ENCODE measurements around the gene FER1L5. TPM values are rescaled to one million over a fixed set of nuclear protein-coding genes. Genes with fewer than 3 reads are reported as not detected.

The FER1L5 gene
- total and polyA plus RNA-seq, 2 donors (not counting 1 experiment from before 2014, with no cell fraction given), result not detected

GRCh38 chr2:96692094-96692971, 49.8 kb downstream of the FER1L5 start:
- H2AFZ ChIP-seq (ENCODE audit: insufficient read depth, low read depth, low read length, poor library complexity, severe bottlenecking), result no peak overlapping the region
- DNase-seq (no peak), ATAC-seq (ENCODE audit: low read depth) (no peak)
- 96% methylated on average over 14 of the region's 14 CpGs for WGBS (ENCODE audit: insufficient coverage)
- CTCF ChIA-PET, result no interaction called here
- Mint-ChIP-seq H3K27ac (no peak overlapping the region), H3K27me3 (no peaks in the 10 kb centered on the region), H3K4me1 (no peaks in the 10 kb centered on the region), H3K9me3 (ENCODE audit: insufficient read depth) (no peaks in the 10 kb centered on the region), H3K4me3 (no peak overlapping the region)
- H3K4me1 ChIP-seq (ENCODE audit: control insufficient read depth in 2 of 2, insufficient read depth in 2 of 2, low read length in 2 of 2), result no peaks in the 10 kb centered on the region
- no peaks in the 10 kb centered on the region for H3K36me3 ChIP-seq (replicated peaks in 1 of 2; ENCODE audit: control extremely low read depth in 1 of 2, control insufficient read depth in 1 of 2, extremely low read depth in 1 of 2, insufficient read depth in 2 of 2, low read length in 1 of 2)
- H3K9me3 ChIP-seq (ENCODE audit: control extremely low read depth in 1 of 3, control insufficient read depth in 2 of 3, insufficient read depth in 1 of 3, low read length in 2 of 3), result no peaks in the 10 kb centered on the region
- POLR2A ChIA-PET, result no interaction called here
- H4K20me1 ChIP-seq (ENCODE audit: control insufficient read depth, insufficient read depth, low read length, poor library complexity, severe bottlenecking), result no peaks in the 10 kb centered on the region
- no peak for TF ChIP-seq CTCF (IDR thresholded peaks at IDR 0.05)
- no peak for TF ChIP-seq EZH2 (IDR thresholded peaks at IDR 0.05; ENCODE audit: borderline replicate concordance, insufficient read depth, low read depth, low read length, poor library complexity, severe bottlenecking)
- no peaks in the 10 kb centered on the region for H3K27me3 ChIP-seq (replicated peaks in 1 of 4; ENCODE audit: control extremely low read depth in 1 of 4, control insufficient read depth in 3 of 4, insufficient read depth in 4 of 4, low read length in 3 of 4)
- H3K4me3 ChIP-seq (ENCODE audit: control extremely low read depth in 1 of 5, extremely low read depth in 1 of 5, insufficient read depth in 1 of 5, low read depth in 2 of 5, low read length in 4 of 5), result no peak overlapping the region
- intact Hi-C loops (cut with micrococcal nuclease), result no loop called here
- no peaks in the 10 kb centered on the region for H3K79me2 ChIP-seq (ENCODE audit: control insufficient read depth, insufficient read depth, low read length)
- H3K27ac ChIP-seq (ENCODE audit: low read length in 2 of 2), result no peak overlapping the region
- no peak overlapping the region for H3K4me2 ChIP-seq (replicated peaks; ENCODE audit: low read depth, low read length, poor library complexity, severe bottlenecking)
- H3K9ac ChIP-seq (ENCODE audit: low read length), result no peak overlapping the region
